Ascending aorta (tissue), 2 donors: ENCODE measurements around the gene GPR143. TPM values are rescaled to one million over a fixed set of nuclear protein-coding genes. Genes with fewer than 3 reads are reported as not detected.

ENCODE experiments used
- DNase-seq, 2 donors: peaks; one replicate each; pipeline ENCODE4 v3.0.0-alpha.2; 2019; ENCODE audit warnings: low spot score in 2 of 2
- H3K27ac ChIP-seq, 2 donors: fragments of 200-600 bp; sonication (generic); one replicate each; pipeline ENCODE4 v1.5.1; 2016 to 2017; ENCODE audit warnings: mild to moderate bottlenecking in 1 of 2
- H3K27me3 ChIP-seq: fragments of 200-600 bp; sonication (generic); one replicate; pipeline ENCODE4 v1.5.1; 2017
- H3K36me3 ChIP-seq, 2 donors: fragments of 200-600 bp; sonication (generic); one replicate each; pipeline ENCODE4 v1.5.1; 2016
- H3K4me1 ChIP-seq, 2 donors: fragments of 200-600 bp; sonication (generic); one replicate each; pipeline ENCODE4 v1.5.1; 2016 to 2017; ENCODE audit warnings: mild to moderate bottlenecking in 1 of 2
- H3K4me3 ChIP-seq, 2 donors: fragments of 200-600 bp; sonication (generic); one replicate each; pipeline ENCODE4 v1.5.1; 2016 to 2017; ENCODE audit warnings: mild to moderate bottlenecking in 1 of 2
- H3K9me3 ChIP-seq, 2 donors: fragments of 200-600 bp; sonication (generic); one replicate each; pipeline ENCODE4 v1.5.1; 2016
- intact Hi-C: fragments of 100-400 bp; cut with DNase I; formaldehyde crosslinking; loops from one replicate; pipeline ENCODE4 v1.15.1; 2023
- total RNA-seq: library from RNA; depleted of rRNA; stranded (reverse); fragments of >200 nt; gene quantifications from one replicate; pipeline ENCODE4 v1.1.0, GENCODE V29; 2016
- TF ChIP-seq, protein P1 (sequence below), 3 experiments: fragments of 200-600 bp in 2 of 3; fragments of 450-650 bp in 1 of 3; sonication (generic) in 2 of 3; IDR thresholded peaks; one replicate each; pipeline ENCODE4 v1.5.1; 2016 to 2019; ENCODE audit warnings: antibody characterized with exemption in 3 of 3, mild to moderate bottlenecking in 1 of 3, moderate library complexity in 1 of 3

Gene GPR143
- total RNA-seq, 1 donor from 2014 or later, result not detected

DNA sequence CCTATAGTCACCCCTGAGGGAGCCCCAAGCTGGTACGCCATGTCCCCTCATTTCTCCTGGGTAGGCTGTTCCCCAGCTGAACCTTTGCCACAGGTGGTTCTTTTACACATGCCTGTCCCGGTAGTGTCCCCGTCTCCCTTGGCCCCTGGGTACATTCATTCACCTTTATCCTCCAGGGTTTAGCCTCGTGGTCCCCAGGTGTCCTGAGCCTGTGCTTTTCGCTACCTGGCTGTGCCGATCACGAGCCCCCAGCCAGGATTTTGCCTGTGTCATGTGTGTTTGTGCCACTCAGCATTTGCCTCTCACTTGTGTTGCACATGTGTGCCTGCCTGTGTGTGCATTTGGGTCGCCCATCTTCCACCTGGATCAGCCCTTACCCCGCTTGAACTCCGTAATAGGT lies 57.6 kb downstream of the GPR143 start:
- no peaks in the 10 kb centered on the region for H3K27me3 ChIP-seq
- H3K9me3 ChIP-seq, result peaks cover 0 to 6% of the 10 kb centered on the region in 2 donors
- no peak for DNase-seq
- H3K36me3 ChIP-seq, result peaks cover 21 to 55% of the 10 kb centered on the region in 2 donors
- H3K4me1 ChIP-seq, result no peaks in the 10 kb centered on the region
- H3K27ac ChIP-seq, result no peak overlapping the region
- H3K4me3 ChIP-seq, result no peak overlapping the region
- intact Hi-C loops, result loop anchor here (2.0 to 10.0 kb wide), 5 partner anchors 243 to 963 kb away; partner anchors contain the start of gene TBL1X
- TF ChIP-seq, protein P1, sequence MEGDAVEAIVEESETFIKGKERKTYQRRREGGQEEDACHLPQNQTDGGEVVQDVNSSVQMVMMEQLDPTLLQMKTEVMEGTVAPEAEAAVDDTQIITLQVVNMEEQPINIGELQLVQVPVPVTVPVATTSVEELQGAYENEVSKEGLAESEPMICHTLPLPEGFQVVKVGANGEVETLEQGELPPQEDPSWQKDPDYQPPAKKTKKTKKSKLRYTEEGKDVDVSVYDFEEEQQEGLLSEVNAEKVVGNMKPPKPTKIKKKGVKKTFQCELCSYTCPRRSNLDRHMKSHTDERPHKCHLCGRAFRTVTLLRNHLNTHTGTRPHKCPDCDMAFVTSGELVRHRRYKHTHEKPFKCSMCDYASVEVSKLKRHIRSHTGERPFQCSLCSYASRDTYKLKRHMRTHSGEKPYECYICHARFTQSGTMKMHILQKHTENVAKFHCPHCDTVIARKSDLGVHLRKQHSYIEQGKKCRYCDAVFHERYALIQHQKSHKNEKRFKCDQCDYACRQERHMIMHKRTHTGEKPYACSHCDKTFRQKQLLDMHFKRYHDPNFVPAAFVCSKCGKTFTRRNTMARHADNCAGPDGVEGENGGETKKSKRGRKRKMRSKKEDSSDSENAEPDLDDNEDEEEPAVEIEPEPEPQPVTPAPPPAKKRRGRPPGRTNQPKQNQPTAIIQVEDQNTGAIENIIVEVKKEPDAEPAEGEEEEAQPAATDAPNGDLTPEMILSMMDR (IDR thresholded peaks at IDR 0.05), result no peak

DNA sequence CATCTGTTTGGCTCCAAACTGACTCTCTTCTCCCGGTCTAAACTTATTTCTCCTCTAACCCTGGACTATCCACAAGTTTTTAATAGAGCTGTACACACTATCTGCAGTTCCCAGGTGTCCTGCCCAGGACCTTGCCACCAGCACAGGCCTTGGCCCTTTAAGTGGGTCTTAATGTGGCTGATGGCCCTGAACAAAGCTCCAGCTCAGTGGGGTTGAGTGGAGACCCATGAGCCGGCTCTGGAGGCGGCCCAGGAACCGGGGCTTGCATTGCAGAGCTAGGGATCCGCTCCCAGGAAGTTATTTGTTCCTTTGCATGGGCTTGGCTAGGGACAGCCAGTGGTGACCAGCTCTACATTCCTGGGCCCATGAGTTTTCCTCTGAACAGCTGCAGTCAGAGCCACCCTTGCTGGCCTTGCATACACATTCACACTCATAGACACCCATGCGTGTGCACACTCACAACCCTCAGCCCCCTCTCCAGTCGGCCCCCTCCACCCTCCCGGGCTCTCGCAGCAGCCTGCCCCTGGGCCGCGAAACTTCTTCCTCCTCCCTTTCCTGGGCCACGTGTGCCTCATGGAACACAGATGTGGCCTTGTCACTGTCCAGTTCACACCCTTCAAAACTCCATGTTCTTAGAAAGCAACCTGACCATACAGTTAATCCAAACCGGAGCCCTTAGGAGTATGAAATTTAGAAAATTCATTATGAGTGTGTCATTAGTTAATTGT lies 58.2 kb downstream of the GPR143 start:
- Histone ChIP-seq H3K4me3 (no peak overlapping the region), H3K4me1 (no peaks in the 10 kb centered on the region), H3K27me3 (no peaks in the 10 kb centered on the region), H3K36me3 (peaks cover 21 to 54% of the 10 kb centered on the region in 2 donors), H3K27ac (no peak overlapping the region), H3K9me3 (peaks cover 0 to 6% of the 10 kb centered on the region in 2 donors)
- TF ChIP-seq, protein P1 (IDR thresholded peaks at IDR 0.05), result no peak
- intact Hi-C loops, result loop anchor here (2.0 to 10.0 kb wide), 5 partner anchors 243 to 963 kb away; partner anchors contain the start of gene TBL1X
- DNase-seq, result no peak

DNA sequence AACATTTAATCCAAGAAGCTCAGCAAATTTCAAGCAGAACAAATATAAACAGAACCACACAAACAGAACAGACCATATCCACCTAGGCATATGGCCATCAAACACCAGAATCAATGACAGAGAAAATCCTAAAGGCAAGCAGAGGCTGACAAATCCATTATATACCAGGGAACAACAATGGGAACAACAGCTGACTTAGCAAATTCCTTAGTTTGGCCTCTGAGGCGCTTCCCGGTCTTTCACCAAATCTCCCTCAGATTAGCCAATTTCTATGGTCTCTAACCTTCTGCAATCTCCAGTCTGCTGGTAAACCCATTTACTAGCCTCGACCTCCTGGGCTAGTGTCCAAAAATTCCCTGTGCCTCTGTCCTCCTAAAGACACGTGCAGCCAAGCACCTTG lies 59.2 kb downstream of the GPR143 start:
- peak overlapping the region in 1 of 2 donors; percentile 13 for H3K27ac ChIP-seq
- DNase-seq, result no peak
- H3K27me3 ChIP-seq, result no peaks in the 10 kb centered on the region
- H3K9me3 ChIP-seq, result peaks cover 0 to 6% of the 10 kb centered on the region in 2 donors
- intact Hi-C loops, result loop anchor here (5.0 to 10.0 kb wide), 2 partner anchors 364 to 962 kb away; no protein-coding TSS in a partner anchor
- H3K36me3 ChIP-seq, result peaks cover 21 to 51% of the 10 kb centered on the region in 2 donors
- H3K4me1 ChIP-seq, result no peaks in the 10 kb centered on the region
- no peak overlapping the region for H3K4me3 ChIP-seq
- TF ChIP-seq, protein P1 (IDR thresholded peaks at IDR 0.05), result no peak

DNA sequence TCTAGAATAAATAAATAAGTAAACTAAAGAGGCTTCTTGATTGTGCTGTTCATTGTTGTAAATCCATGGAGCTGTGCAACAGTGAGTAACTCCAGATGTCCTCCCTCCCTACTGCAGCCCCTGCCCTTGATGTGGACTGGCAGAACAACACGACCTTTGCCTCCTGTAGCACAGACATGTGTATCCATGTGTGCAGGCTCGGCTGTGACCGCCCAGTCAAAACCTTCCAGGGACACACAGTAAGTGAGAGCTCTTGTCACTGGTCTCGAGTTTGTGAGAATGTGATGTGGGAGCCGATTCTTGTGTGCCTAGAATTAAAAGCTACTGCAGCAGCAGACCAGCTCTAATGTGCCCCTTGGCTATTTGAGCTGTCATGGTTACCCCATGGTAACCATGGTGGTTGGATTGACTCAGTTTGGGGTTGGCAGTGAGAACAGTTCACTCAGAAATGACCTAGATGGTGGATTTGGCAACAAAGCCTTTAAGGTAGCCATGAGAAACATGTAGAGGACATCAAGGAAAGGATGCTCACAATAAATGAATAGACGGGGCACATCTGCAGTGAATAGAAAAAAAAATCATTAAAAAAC lies 60.7 kb downstream of the GPR143 start:
- TF ChIP-seq, protein P1 (IDR thresholded peaks at IDR 0.05), result no peak
- H3K27me3 ChIP-seq, result no peaks in the 10 kb centered on the region
- H3K9me3 ChIP-seq, result peaks cover 0 to 6% of the 10 kb centered on the region in 2 donors
- H3K27ac ChIP-seq, result no peak overlapping the region
- intact Hi-C loops, result loop anchor here (5.0 to 10.0 kb wide), 2 partner anchors 363 to 960 kb away; no protein-coding TSS in a partner anchor
- H3K4me1 ChIP-seq, result no peaks in the 10 kb centered on the region
- H3K4me3 ChIP-seq, result no peak overlapping the region
- peaks cover 18 to 50% of the 10 kb centered on the region in 2 donors for H3K36me3 ChIP-seq
- no peak for DNase-seq

DNA sequence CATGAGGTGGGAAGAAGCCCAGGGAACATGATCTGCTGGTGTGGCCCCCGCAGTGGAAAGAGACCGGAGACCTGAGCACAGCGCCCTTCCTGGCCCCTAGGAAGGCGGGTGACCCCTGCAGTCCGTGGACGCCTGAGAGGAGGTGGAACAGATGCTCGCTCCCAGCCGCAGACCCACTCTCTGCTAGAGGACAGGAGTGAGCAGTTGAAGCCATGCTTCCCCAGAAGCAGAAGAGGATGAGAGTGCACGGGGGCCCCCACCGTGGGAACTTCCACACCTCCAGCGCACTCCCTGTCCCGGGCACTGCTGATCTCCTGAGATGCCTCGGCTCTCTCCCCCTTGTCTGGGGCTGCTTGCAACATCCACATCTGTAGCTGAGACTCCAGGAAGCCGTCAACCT lies 62.2 kb downstream of the GPR143 start:
- Histone ChIP-seq H3K4me1 (no peaks in the 10 kb centered on the region), H3K4me3 (no peak overlapping the region), H3K36me3 (peaks cover 17 to 53% of the 10 kb centered on the region in 2 donors), H3K9me3 (peaks cover 0 to 6% of the 10 kb centered on the region in 2 donors), H3K27ac (no peak overlapping the region), H3K27me3 (no peaks in the 10 kb centered on the region)
- TF ChIP-seq, protein P1 (IDR thresholded peaks at IDR 0.05), result no peak
- intact Hi-C loops, result loop anchor here (10.0 kb wide), 1 partner anchor 959 kb away; no protein-coding TSS in a partner anchor
- DNase-seq, result no peak
